Measurements from ENCODE around the gene TBX3. TPM values are rescaled to one million over a fixed set of nuclear protein-coding genes. Genes with fewer than 3 reads are reported as not detected.

TBX3 gene
- total RNA-seq, 2 experiments from 2014 or later: not detected

DNA sequence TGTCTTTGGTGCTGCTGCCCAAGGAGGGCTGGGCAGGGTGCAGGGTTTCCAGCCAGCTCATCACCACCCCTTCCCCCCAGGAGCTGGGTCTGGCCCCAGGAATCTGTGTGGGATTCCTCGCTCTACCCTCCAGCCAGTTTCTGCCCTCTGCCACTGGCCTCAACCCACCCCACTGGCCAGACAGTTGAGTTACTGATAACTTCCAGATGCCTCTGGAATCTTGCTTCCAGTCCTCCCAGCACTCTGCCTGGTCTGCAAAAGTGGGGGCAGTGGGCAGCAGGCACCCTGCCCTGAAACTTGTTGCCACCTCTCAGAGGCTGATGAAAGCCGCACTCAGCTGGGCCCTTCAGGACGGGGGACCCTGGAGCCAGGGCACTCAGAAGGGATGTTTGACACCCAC is 20.1 kb upstream of the TBX3 start:
- peaks cover 32% of the 10 kb centered on the region for H3K27me3 Mint-ChIP-seq
- H3K36me3 Mint-ChIP-seq (ENCODE audit: low read depth): no peaks in the 10 kb centered on the region
- H3K27ac Mint-ChIP-seq: no peak overlapping the region
- no peak for TF ChIP-seq CTCF (IDR thresholded peaks at IDR 0.05)
- DNase-seq (no peak), ATAC-seq (no peak)
- POLR2A ChIA-PET: no interaction called here
- no peak overlapping the region for H3K4me3 Mint-ChIP-seq
- no peaks in the 10 kb centered on the region for H3K4me1 Mint-ChIP-seq (ENCODE audit: low read depth)
- no peaks in the 10 kb centered on the region for H3K9me3 Mint-ChIP-seq
- CTCF ChIA-PET: no interaction called here
- intact Hi-C loops (cut with micrococcal nuclease): no loop called here

GRCh38 chr12:114703060-114703493 is 19.1 kb upstream of the TBX3 start:
- ChIA-PET POLR2A (no interaction called here), CTCF (no interaction called here)
- intact Hi-C loops (cut with micrococcal nuclease): no loop called here
- Mint-ChIP-seq H3K4me1 (ENCODE audit: low read depth) (no peaks in the 10 kb centered on the region), H3K9me3 (no peaks in the 10 kb centered on the region), H3K27me3 (peaks cover 41% of the 10 kb centered on the region), H3K27ac (no peak overlapping the region), H3K4me3 (no peak overlapping the region), H3K36me3 (ENCODE audit: low read depth) (no peaks in the 10 kb centered on the region)
- ATAC-seq: no peak
- TF ChIP-seq CTCF (IDR thresholded peaks at IDR 0.05): no peak
- DNase-seq: no peak

GRCh38 chr12:114702462-114702861 is 18.5 kb upstream of the TBX3 start:
- CTCF ChIA-PET: no interaction called here

GRCh38 chr12:114701553-114701952 is 17.6 kb upstream of the TBX3 start:
- Mint-ChIP-seq H3K27me3 (peaks cover 52% of the 10 kb centered on the region), H3K4me1 (ENCODE audit: low read depth) (no peaks in the 10 kb centered on the region), H3K36me3 (ENCODE audit: low read depth) (no peaks in the 10 kb centered on the region), H3K27ac (no peak overlapping the region), H3K4me3 (no peak overlapping the region), H3K9me3 (no peaks in the 10 kb centered on the region)
- TF ChIP-seq CTCF (IDR thresholded peaks at IDR 0.05): no peak
- ATAC-seq: no peak
- CTCF ChIA-PET: no interaction called here
- POLR2A ChIA-PET: no interaction called here
- DNase-seq: no peak
- intact Hi-C loops (cut with micrococcal nuclease): no loop called here

More at GRCh38 chr12:114702462-114702861, 18.5 kb upstream of the TBX3 start:
- no peaks in the 10 kb centered on the region for H3K4me1 Mint-ChIP-seq (ENCODE audit: low read depth)
- peaks cover 47% of the 10 kb centered on the region for H3K27me3 Mint-ChIP-seq
- POLR2A ChIA-PET: no interaction called here
- H3K27ac Mint-ChIP-seq: no peak overlapping the region
- TF ChIP-seq CTCF (IDR thresholded peaks at IDR 0.05): no peak
- intact Hi-C loops (cut with micrococcal nuclease): no loop called here
- DNase-seq (no peak), ATAC-seq (no peak)
- H3K9me3 Mint-ChIP-seq: no peaks in the 10 kb centered on the region
- H3K36me3 Mint-ChIP-seq (ENCODE audit: low read depth): no peaks in the 10 kb centered on the region
- H3K4me3 Mint-ChIP-seq: no peak overlapping the region

GRCh38 chr12:114701104-114701414 is 17.1 kb upstream of the TBX3 start:
- POLR2A ChIA-PET: no interaction called here
- H3K4me3 Mint-ChIP-seq: no peak overlapping the region
- H3K27ac Mint-ChIP-seq: no peak overlapping the region
- no peaks in the 10 kb centered on the region for H3K4me1 Mint-ChIP-seq (ENCODE audit: low read depth)
- H3K27me3 Mint-ChIP-seq: peaks cover 56% of the 10 kb centered on the region
- ATAC-seq (no peak), DNase-seq (no peak)
- CTCF ChIA-PET: no interaction called here
- intact Hi-C loops (cut with micrococcal nuclease): no loop called here
- TF ChIP-seq CTCF (IDR thresholded peaks at IDR 0.05): no peak
- H3K36me3 Mint-ChIP-seq (ENCODE audit: low read depth): no peaks in the 10 kb centered on the region
- no peaks in the 10 kb centered on the region for H3K9me3 Mint-ChIP-seq

Data from activated CD8-positive, alpha-beta T cell treated with anti-CD3 and anti-CD28 coated beads for 36 hours (primary cell).